Measurements from ENCODE around the gene MBNL2.

Gene MBNL2

DNA sequence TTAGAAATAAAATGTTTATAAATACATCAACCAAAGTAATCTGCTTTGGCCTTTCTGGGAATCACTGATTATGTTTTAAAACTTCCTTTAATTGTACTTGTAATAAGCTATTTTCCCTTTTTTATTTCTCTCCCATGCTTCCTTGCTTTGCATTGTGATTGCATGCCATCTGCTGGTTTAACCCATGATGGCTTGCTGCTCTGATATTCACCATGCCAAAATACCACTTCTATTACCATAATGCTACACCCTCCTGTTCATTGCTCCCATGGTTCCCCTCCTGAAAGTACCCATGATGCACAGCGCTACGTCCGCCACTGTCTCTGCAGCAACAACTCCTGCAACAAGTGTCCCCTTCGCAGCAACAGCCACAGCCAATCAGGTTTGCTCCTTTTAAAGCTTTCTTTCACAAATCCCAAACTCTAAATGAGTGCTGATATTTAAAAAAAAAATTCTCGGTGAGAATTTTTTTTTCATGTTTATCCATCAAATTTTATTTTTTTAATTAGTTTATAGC is 144.1 kb downstream of the MBNL2 start:
- Histone ChIP-seq H3F3A (ENCODE audit: control insufficient read depth, insufficient read depth) (no peaks in the 10 kb centered on the region), H4K20me1 (ENCODE audit: control insufficient read depth, insufficient read depth, low read depth, low read length) (no peaks in the 10 kb centered on the region), H3K4me2 (ENCODE audit: low read length) (no peak overlapping the region), H3K4me1 (ENCODE audit: control insufficient read depth, low read length) (no peaks in the 10 kb centered on the region), H3K9me3 (ENCODE audit: control insufficient read depth, insufficient read depth, low read length) (no peaks in the 10 kb centered on the region), H3K27ac (ENCODE audit: low read depth, low read length) (no peak overlapping the region), H3K27me3 (ENCODE audit: control insufficient read depth, low read length) (no peaks in the 10 kb centered on the region), H3K36me3 (ENCODE audit: control insufficient read depth, low read length) (peaks cover 2% of the 10 kb centered on the region), H3K9me2 (replicated peaks; ENCODE audit: control insufficient read depth, low read length) (no peaks in the 10 kb centered on the region), H3K4me3 (ENCODE audit: low read length) (no peak overlapping the region), H3K79me2 (ENCODE audit: control insufficient read depth, low read length) (no peaks in the 10 kb centered on the region)
- TF ChIP-seq, protein P1, sequence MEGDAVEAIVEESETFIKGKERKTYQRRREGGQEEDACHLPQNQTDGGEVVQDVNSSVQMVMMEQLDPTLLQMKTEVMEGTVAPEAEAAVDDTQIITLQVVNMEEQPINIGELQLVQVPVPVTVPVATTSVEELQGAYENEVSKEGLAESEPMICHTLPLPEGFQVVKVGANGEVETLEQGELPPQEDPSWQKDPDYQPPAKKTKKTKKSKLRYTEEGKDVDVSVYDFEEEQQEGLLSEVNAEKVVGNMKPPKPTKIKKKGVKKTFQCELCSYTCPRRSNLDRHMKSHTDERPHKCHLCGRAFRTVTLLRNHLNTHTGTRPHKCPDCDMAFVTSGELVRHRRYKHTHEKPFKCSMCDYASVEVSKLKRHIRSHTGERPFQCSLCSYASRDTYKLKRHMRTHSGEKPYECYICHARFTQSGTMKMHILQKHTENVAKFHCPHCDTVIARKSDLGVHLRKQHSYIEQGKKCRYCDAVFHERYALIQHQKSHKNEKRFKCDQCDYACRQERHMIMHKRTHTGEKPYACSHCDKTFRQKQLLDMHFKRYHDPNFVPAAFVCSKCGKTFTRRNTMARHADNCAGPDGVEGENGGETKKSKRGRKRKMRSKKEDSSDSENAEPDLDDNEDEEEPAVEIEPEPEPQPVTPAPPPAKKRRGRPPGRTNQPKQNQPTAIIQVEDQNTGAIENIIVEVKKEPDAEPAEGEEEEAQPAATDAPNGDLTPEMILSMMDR (IDR thresholded peaks at IDR 0.05; ENCODE audit: low read depth, low read length, poor library complexity, severe bottlenecking) = no peak
- TF ChIP-seq EZH2phosphoT487 (IDR thresholded peaks at IDR 0.05; ENCODE audit: borderline replicate concordance, low read length) = no peak

DNA sequence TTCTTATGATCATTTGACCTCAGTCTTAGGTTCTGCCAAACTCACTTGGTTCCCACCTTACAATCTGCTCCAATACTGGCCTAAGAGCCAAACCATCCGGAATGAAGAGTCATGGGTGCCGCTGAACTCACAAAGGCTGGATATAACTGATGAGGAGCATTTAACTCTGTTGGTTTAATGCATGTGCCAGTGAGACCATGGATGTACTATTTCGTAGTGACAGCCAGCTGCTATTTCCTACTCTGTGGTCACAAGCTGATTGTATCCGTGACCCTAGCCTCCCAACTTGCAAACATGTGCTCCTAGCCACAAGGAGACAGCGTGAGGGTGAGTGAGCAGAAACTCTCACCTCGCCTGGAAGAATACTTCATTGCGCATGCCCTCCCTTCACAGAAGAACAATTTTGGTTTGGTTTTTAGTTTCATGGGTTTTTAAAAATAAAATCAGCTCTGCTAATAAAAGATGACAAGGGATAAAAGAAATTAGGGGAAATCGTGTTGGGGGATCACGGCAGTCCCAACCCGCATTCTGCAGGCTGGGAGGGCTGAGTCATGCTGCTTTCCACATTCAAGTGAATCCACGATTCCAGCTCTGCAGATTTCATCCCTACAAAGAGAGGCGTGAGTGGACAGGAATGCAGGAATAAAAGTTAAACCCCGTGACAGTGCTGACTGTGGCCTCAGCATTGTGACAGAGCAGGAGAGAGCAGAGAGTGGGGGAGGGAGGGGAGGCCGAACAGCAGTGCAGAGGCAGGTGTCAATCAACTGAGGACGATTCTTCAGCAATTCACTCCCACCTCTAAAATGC is 145.1 kb downstream of the MBNL2 start:
- no peak overlapping the region for H3K4me2 ChIP-seq (ENCODE audit: low read length)
- no peaks in the 10 kb centered on the region for H4K20me1 ChIP-seq (ENCODE audit: control insufficient read depth, insufficient read depth, low read depth, low read length)
- no peaks in the 10 kb centered on the region for H3K9me2 ChIP-seq (replicated peaks; ENCODE audit: control insufficient read depth, low read length)
- no peaks in the 10 kb centered on the region for H3K4me1 ChIP-seq (ENCODE audit: control insufficient read depth, low read length)
- H3F3A ChIP-seq (ENCODE audit: control insufficient read depth, insufficient read depth) = no peaks in the 10 kb centered on the region
- no peaks in the 10 kb centered on the region for H3K9me3 ChIP-seq (ENCODE audit: control insufficient read depth, insufficient read depth, low read length)
- H3K27me3 ChIP-seq (ENCODE audit: control insufficient read depth, low read length) = no peaks in the 10 kb centered on the region
- H3K4me3 ChIP-seq (ENCODE audit: low read length) = no peak overlapping the region
- peaks cover 2% of the 10 kb centered on the region for H3K36me3 ChIP-seq (ENCODE audit: control insufficient read depth, low read length)
- no peaks in the 10 kb centered on the region for H3K79me2 ChIP-seq (ENCODE audit: control insufficient read depth, low read length)
- no peak overlapping the region for H3K27ac ChIP-seq (ENCODE audit: low read depth, low read length)
- TF ChIP-seq EZH2phosphoT487 (IDR thresholded peaks at IDR 0.05; ENCODE audit: borderline replicate concordance, low read length) = no peak
- TF ChIP-seq, protein P1 (IDR thresholded peaks at IDR 0.05; ENCODE audit: low read depth, low read length, poor library complexity, severe bottlenecking) = no peak

DNA sequence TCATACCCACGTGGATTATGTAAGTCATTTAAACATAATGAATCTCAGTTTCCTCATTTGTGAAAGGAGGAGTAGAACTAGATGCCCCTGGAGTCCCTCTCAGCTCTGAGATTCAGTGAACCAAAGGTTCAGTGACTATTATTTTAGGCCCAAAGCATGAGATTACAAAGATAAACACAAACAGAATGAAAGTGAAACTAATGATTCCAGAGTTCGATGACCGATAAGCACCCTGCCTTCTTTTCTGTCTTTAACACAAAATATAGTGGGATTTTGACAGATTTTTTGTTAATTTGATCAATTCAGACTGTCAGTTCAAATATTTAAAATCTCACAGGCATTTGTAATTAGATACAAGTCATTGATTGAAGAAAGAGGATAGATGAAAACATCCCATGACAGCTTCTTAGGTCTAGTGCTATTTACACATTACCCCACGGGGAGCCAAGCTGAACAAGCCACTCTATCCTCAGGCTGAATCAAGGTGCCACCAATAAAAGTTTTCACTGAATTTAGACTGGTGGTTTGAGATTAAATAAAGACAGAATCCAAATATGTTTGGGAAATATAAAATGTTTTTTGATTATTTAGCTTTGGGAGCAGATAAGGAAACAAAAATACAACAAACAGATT is 147.2 kb downstream of the MBNL2 start:
- no peaks in the 10 kb centered on the region for H3K9me2 ChIP-seq (replicated peaks; ENCODE audit: control insufficient read depth, low read length)
- no peak overlapping the region for H3K4me3 ChIP-seq (ENCODE audit: low read length)
- no peaks in the 10 kb centered on the region for H3K27me3 ChIP-seq (ENCODE audit: control insufficient read depth, low read length)
- H3K79me2 ChIP-seq (ENCODE audit: control insufficient read depth, low read length) = no peaks in the 10 kb centered on the region
- H4K20me1 ChIP-seq (ENCODE audit: control insufficient read depth, insufficient read depth, low read depth, low read length) = no peaks in the 10 kb centered on the region
- H3K27ac ChIP-seq (ENCODE audit: low read depth, low read length) = no peak overlapping the region
- peak overlapping the region; percentile 24 for H3K4me2 ChIP-seq (ENCODE audit: low read length)
- H3K4me1 ChIP-seq (ENCODE audit: control insufficient read depth, low read length) = no peaks in the 10 kb centered on the region
- TF ChIP-seq, protein P1 (IDR thresholded peaks at IDR 0.05; ENCODE audit: low read depth, low read length, poor library complexity, severe bottlenecking) = no peak
- no peak for TF ChIP-seq EZH2phosphoT487 (IDR thresholded peaks at IDR 0.05; ENCODE audit: borderline replicate concordance, low read length)
- peaks cover 2% of the 10 kb centered on the region for H3K36me3 ChIP-seq (ENCODE audit: control insufficient read depth, low read length)
- H3F3A ChIP-seq (ENCODE audit: control insufficient read depth, insufficient read depth) = no peaks in the 10 kb centered on the region
- H3K9me3 ChIP-seq (ENCODE audit: control insufficient read depth, insufficient read depth, low read length) = no peaks in the 10 kb centered on the region

Data from DOHH2 (cell line).